Fibroblast of the aortic adventitia (primary cell): ENCODE data around the gene HYAL1. TPM values are rescaled to one million over a fixed set of nuclear protein-coding genes. Genes with fewer than 3 reads are reported as not detected.

Experiments
- DNase-seq: peaks from one replicate; pipeline ENCODE4 v3.0.0-alpha.2; 2010; ENCODE audit warnings: low read depth
- H3K4me3 ChIP-seq: 2 replicates; pipeline ENCODE4 v1.5.1; 2011; ENCODE audit warnings: low read depth, mild to moderate bottlenecking, control low read depth, low read length, moderate library complexity
- total RNA-seq: library from RNA; depleted of rRNA; stranded (reverse); fragments of >200 nt; gene quantifications from 2 replicates; pipeline ENCODE4 v1.2.3, GENCODE V29; 2012; ENCODE audit warnings: low replicate concordance
- TF ChIP-seq, protein P1 (sequence below): IDR thresholded peaks from 2 replicates; pipeline ENCODE4 v1.5.1; 2011; ENCODE audit warnings: mild to moderate bottlenecking, low read length, control low read depth, inconsistent platforms; ENCODE audit not compliant: insufficient read depth

Gene HYAL1
- total RNA-seq, 1 donor: 0.90 TPM

GRCh38 chr3:50333744-50334328 is 30.5 kb upstream of the HYAL1 start:
- peak overlapping the region; percentile 28 for H3K4me3 ChIP-seq
- TF ChIP-seq, protein P1, sequence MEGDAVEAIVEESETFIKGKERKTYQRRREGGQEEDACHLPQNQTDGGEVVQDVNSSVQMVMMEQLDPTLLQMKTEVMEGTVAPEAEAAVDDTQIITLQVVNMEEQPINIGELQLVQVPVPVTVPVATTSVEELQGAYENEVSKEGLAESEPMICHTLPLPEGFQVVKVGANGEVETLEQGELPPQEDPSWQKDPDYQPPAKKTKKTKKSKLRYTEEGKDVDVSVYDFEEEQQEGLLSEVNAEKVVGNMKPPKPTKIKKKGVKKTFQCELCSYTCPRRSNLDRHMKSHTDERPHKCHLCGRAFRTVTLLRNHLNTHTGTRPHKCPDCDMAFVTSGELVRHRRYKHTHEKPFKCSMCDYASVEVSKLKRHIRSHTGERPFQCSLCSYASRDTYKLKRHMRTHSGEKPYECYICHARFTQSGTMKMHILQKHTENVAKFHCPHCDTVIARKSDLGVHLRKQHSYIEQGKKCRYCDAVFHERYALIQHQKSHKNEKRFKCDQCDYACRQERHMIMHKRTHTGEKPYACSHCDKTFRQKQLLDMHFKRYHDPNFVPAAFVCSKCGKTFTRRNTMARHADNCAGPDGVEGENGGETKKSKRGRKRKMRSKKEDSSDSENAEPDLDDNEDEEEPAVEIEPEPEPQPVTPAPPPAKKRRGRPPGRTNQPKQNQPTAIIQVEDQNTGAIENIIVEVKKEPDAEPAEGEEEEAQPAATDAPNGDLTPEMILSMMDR: no peak
- DNase-seq: peak; percentile 94

GRCh38 chr3:50331364-50331907 is 28.1 kb upstream of the HYAL1 start:
- TF ChIP-seq, protein P1: no peak
- H3K4me3 ChIP-seq: no peak overlapping the region
- DNase-seq: no peak

DNA sequence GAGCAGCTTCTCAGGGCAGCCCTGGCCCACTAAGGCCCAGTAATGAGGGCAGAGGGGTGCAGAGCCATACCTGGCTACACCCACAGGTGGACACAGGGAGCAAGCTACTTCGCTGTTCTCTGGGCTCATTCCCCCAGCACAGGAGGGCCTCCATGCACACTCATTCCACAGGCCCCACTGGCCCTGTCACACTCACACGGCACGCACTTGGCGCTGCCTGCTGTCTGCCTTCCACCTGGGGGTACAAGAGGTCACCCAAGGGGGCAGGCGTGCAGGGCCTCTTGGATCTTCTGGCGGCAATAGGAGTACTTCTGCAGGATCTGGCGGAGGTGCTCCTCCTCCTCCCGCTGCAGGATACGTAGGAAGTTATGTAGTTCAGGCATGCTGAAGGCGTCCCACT is 27.0 kb upstream of the HYAL1 start:
- DNase-seq: no peak
- no peak overlapping the region for H3K4me3 ChIP-seq

GRCh38 chr3:50327943-50328691 is 24.7 kb upstream of the HYAL1 start, which contains the start of gene TUSC2:
TUSC2 (minus strand) TSS chr3:50328223; CDS start chr3:50328099, 124 bp downstream.
- TF ChIP-seq, protein P1: no peak
- peak within 1 kb of the TSS; percentile 88 for H3K4me3 ChIP-seq
- peak; percentile 95 for DNase-seq

More for the DNA sequence above, 27.0 kb upstream of the HYAL1 start:
- TF ChIP-seq, protein P1: no peak

DNA sequence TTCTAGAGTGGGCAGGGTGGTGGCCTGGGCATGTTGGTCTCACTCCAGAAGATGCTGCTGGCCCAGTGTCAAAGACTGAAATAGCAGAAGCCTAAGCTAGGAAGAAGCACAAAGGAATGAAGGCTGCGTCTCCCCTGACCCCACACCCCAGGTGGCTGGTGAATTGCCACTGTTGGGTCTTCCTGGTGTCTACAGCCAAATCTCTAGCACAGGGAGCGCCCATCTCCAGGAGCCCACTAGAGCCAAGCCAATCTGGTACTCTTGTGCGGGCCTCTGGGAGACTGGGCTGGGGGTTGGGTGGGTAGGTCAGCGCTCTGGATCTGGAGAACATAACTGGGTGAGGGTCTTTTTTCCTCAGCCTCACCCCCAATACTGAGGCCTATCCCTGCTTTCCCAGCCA is 23.8 kb upstream of the HYAL1 start:
- TF ChIP-seq, protein P1: no peak
- no peak for DNase-seq

DNA sequence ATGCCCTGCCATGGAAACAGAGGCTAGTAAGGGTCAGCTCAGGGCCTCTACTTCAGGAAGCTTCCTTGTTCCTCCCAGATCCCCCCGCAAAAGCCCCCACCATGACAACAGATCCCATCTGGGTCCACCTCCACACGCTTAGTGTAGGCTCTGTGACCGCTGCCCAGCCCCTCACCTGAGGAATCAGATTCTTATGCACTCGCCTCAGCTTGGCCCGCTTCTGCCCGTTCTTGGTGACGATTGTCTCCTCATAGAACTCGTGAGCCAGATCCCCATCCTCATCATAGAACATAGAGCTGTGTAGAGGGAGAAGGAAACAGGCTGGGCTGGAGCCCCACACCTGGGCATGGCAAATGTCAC is 22.8 kb upstream of the HYAL1 start:
- TF ChIP-seq, protein P1: no peak

More for the DNA sequence above, 23.8 kb upstream of the HYAL1 start:
- H3K4me3 ChIP-seq: peak overlapping the region; percentile 88

More for the DNA sequence above, 22.8 kb upstream of the HYAL1 start:
- no peak for DNase-seq
- no peak overlapping the region for H3K4me3 ChIP-seq
